Calu3 (cell line): ENCODE data around the gene USP5. TPM values are rescaled to one million over a fixed set of nuclear protein-coding genes. Genes with fewer than 3 reads are reported as not detected.
"Not testable (repeated sequence)": the region's sequence is repeated elsewhere in the genome, so short reads cannot be mapped to it uniquely, and the experiment has no call there.

ENCODE experiments used
- BruUV-seq: library from RNA; stranded (reverse); fragments of 400-500 nt; replicated peaks from 2 replicates; lab custom pipeline; 2021; lab: Mats Ljungman, UMichigan
- CTCF ChIA-PET: fragments of 300-600 bp; sonication (Branson Sonifier 250); formaldehyde crosslinking; loops from one replicate; lab custom pipeline; 2022; ENCODE audit warnings: antibody characterized with exemption; lab: Charles Lee
- DNase-seq: peaks from one replicate; pipeline ENCODE4 v3.0.0; 2022
- H3K27ac Mint-ChIP-seq: one replicate; pipeline ENCODE4 v1.8.0; 2022; ENCODE audit warnings: mixed read lengths; ENCODE audit not compliant: unreplicated experiment
- H3K27me3 Mint-ChIP-seq: one replicate; pipeline ENCODE4 v1.8.0; 2022; ENCODE audit warnings: mixed read lengths; ENCODE audit not compliant: unreplicated experiment
- H3K36me3 Mint-ChIP-seq: one replicate; pipeline ENCODE4 v1.8.0; 2022; ENCODE audit warnings: mild to moderate bottlenecking, moderate library complexity, mixed read lengths; ENCODE audit not compliant: insufficient read depth, unreplicated experiment
- H3K4me1 Mint-ChIP-seq: one replicate; pipeline ENCODE4 v1.8.0; 2022; ENCODE audit warnings: mild to moderate bottlenecking, low read depth, mixed read lengths; ENCODE audit not compliant: unreplicated experiment
- H3K4me3 Mint-ChIP-seq: one replicate; pipeline ENCODE4 v1.8.0; 2022; ENCODE audit warnings: mild to moderate bottlenecking, low read depth, moderate library complexity, mixed read lengths; ENCODE audit not compliant: unreplicated experiment
- H3K9me3 Mint-ChIP-seq: one replicate; pipeline ENCODE4 v1.8.0; 2022; ENCODE audit warnings: low read depth, mixed read lengths; ENCODE audit not compliant: unreplicated experiment
- CTCF ChIP-seq: fragments of 200-600 bp; IDR thresholded peaks from one replicate; pipeline ENCODE4 v1.8.0; 2022; ENCODE audit warnings: antibody characterized with exemption; ENCODE audit not compliant: unreplicated experiment
- intact Hi-C: fragments of 100-400 bp; cut with micrococcal nuclease; formaldehyde crosslinking; loops from one replicate; pipeline ENCODE4 v1.10.0; 2022; ENCODE audit not compliant: unreplicated experiment
- total RNA-seq: library from RNA; stranded (reverse); gene quantifications from 2 replicates; pipeline ENCODE4 v1.2.3, GENCODE V29; 2022

The USP5 gene
- total RNA-seq, 1 experiment from 2014 or later: 128 TPM

GRCh38 chr12:6890789-6891645, 39.1 kb downstream of the USP5 start:
- Mint-ChIP-seq H3K4me1 (peaks cover 15% of the 10 kb centered on the region), H3K9me3 (no peaks in the 10 kb centered on the region), H3K27me3 (no peaks in the 10 kb centered on the region), H3K4me3 (peak overlapping the region; percentile 70), H3K36me3 (peaks cover 17% of the 10 kb centered on the region), H3K27ac (peak overlapping the region; percentile 81)
- CTCF ChIA-PET: interaction anchor here (0.5 to 1.6 kb wide), 10 partner anchors 9 to 138 kb away, joined by 3 to 31 read pairs (median 4); partner anchors contain the start of genes C12orf57, LRRC23, MLF2 and RNU7-1
- DNase-seq: peak; percentile 99
- no TSS peak for BruUV-seq
- intact Hi-C loops: loop anchor here (1.0 kb wide), 2 partner anchors 19 to 39 kb away; partner anchors contain the start of gene USP5
- peak; percentile 77 for TF ChIP-seq CTCF

- intact Hi-C loops: loop anchor here (1.0 kb wide), 2 partner anchors 19 to 39 kb away; partner anchors contain the start of gene USP5
- H3K9me3 Mint-ChIP-seq: no peaks in the 10 kb centered on the region
- H3K27ac Mint-ChIP-seq: peak overlapping the region; percentile 81
- H3K4me1 Mint-ChIP-seq: peaks cover 9% of the 10 kb centered on the region
- no peak for DNase-seq
- no TSS peak for BruUV-seq
- H3K27me3 Mint-ChIP-seq: no peaks in the 10 kb centered on the region
- peaks cover 17% of the 10 kb centered on the region for H3K36me3 Mint-ChIP-seq
- TF ChIP-seq CTCF: no peak
- CTCF ChIA-PET: interaction anchor here (0.6 to 1.6 kb wide), 9 partner anchors 9 to 139 kb away, joined by 3 to 31 read pairs (median 4); partner anchors contain the start of genes C12orf57, LRRC23, MLF2 and RNU7-1
- peak overlapping the region; percentile 70 for H3K4me3 Mint-ChIP-seq
Observed at GRCh38 chr12:6891646-6892001, 39.7 kb downstream of the USP5 start.

- H3K27ac Mint-ChIP-seq, H3K4me1 Mint-ChIP-seq, BruUV-seq, CTCF ChIA-PET, intact Hi-C loops, H3K9me3 Mint-ChIP-seq, DNase-seq, H3K4me3 Mint-ChIP-seq, H3K27me3 Mint-ChIP-seq: not testable (repeated sequence)
- peaks cover 17% of the 10 kb centered on the region for H3K36me3 Mint-ChIP-seq
Observed at GRCh38 chr12:6892683-6893082, 40.7 kb downstream of the USP5 start.

- intact Hi-C loops: no loop called here
- no peak overlapping the region for H3K4me3 Mint-ChIP-seq
Observed at GRCh38 chr12:6894321-6894720, 42.4 kb downstream of the USP5 start.

More at GRCh38 chr12:6894321-6894720, 42.4 kb downstream of the USP5 start:
- no peaks in the 10 kb centered on the region for H3K27me3 Mint-ChIP-seq
- no TSS peak for BruUV-seq
- TF ChIP-seq CTCF: no peak
- H3K4me1 Mint-ChIP-seq: peaks cover 9% of the 10 kb centered on the region
- peaks cover 17% of the 10 kb centered on the region for H3K36me3 Mint-ChIP-seq
- no peak overlapping the region for H3K27ac Mint-ChIP-seq
- CTCF ChIA-PET: no interaction called here
- DNase-seq: no peak
- H3K9me3 Mint-ChIP-seq: no peaks in the 10 kb centered on the region
